OCI-LY7 (cell line): ENCODE measurements around the gene CDKAL1. TPM values are rescaled to one million over a fixed set of nuclear protein-coding genes. Genes with fewer than 3 reads are reported as not detected.
"Not testable (repeated sequence)": the region's sequence is repeated elsewhere in the genome, so short reads cannot be mapped to it uniquely, and the experiment has no call there.

Source experiments
- BruUV-seq: library from RNA; stranded (reverse); fragments of 400-500 nt; replicated peaks from 2 replicates; lab custom pipeline; 2021; lab: Mats Ljungman, UMichigan
- CTCF ChIA-PET: fragments of 300-600 bp; sonication (Branson Sonifier 250); formaldehyde crosslinking; loops from one replicate; lab custom pipeline; 2022; ENCODE audit warnings: antibody characterized with exemption; ENCODE audit not compliant: unreplicated experiment; lab: Charles Lee
- POLR2A ChIA-PET: fragments of 300-600 bp; sonication (Branson Sonifier 250); formaldehyde crosslinking; loops from one replicate; lab custom pipeline; 2022; ENCODE audit warnings: antibody characterized with exemption; lab: Charles Lee
- DNase-seq: peaks from one replicate; pipeline ENCODE4 v3.0.0-alpha.2; 2015; ENCODE audit warnings: low spot score
- H2AFZ ChIP-seq: fragments of 200-600 bp; sonication (generic), shearing (Covaris generic); 2 replicates; pipeline ENCODE4 v1.6.1; 2014; ENCODE audit warnings: mild to moderate bottlenecking, antibody characterized with exemption, low read length, moderate library complexity
- H3K27ac ChIP-seq: fragments of 200-600 bp; sonication (generic); 2 replicates; pipeline ENCODE4 v1.5.1; 2014; ENCODE audit warnings: mixed run types, low read depth, mild to moderate bottlenecking, moderate library complexity, low read length, inconsistent platforms; ENCODE audit not compliant: poor library complexity, severe bottlenecking
- H3K36me3 ChIP-seq: fragments of 200-600 bp; sonication (generic); 2 replicates; pipeline ENCODE4 v1.6.1; 2014; ENCODE audit warnings: mild to moderate bottlenecking, antibody characterized with exemption, low read length, moderate library complexity, mixed read lengths; ENCODE audit not compliant: insufficient read depth
- H3K4me1 ChIP-seq: fragments of 200-600 bp; sonication (generic); 2 replicates; pipeline ENCODE4 v1.5.1; 2014; ENCODE audit warnings: mild to moderate bottlenecking, low read length; ENCODE audit not compliant: insufficient read depth, poor library complexity, severe bottlenecking
- H3K4me2 ChIP-seq: fragments of 200-600 bp; sonication (generic); 2 replicates; pipeline ENCODE4 v1.6.1; 2014; ENCODE audit warnings: mild to moderate bottlenecking, low read length
- H3K4me3 ChIP-seq: fragments of 200-600 bp; sonication (generic); 2 replicates; pipeline ENCODE4 v1.5.1; 2014; ENCODE audit warnings: mild to moderate bottlenecking, low read depth, low read length; ENCODE audit not compliant: poor library complexity, severe bottlenecking
- H3K79me2 ChIP-seq: fragments of 200-600 bp; sonication (generic); 2 replicates; pipeline ENCODE4 v1.6.1; 2016; ENCODE audit warnings: low read depth, mild to moderate bottlenecking, low read length, moderate library complexity, mixed read lengths; ENCODE audit not compliant: insufficient read depth
- H3K9me2 ChIP-seq: fragments of 200-600 bp; sonication (generic); 2 replicates; pipeline ENCODE4 v1.6.1; 2016; ENCODE audit warnings: mild to moderate bottlenecking, low read length, mixed read lengths; ENCODE audit not compliant: insufficient read depth
- H3K9me3 ChIP-seq: fragments of 200-600 bp; sonication (generic); 2 replicates; pipeline ENCODE4 v1.6.1; 2014; ENCODE audit warnings: mild to moderate bottlenecking, mixed run types, low read length, mixed read lengths
- H4K20me1 ChIP-seq: fragments of 200-600 bp; sonication (generic); 2 replicates; pipeline ENCODE4 v1.6.1; 2014; ENCODE audit warnings: mild to moderate bottlenecking, antibody characterized with exemption, low read length, moderate library complexity, mixed read lengths; ENCODE audit not compliant: insufficient read depth
- EZH2phosphoT487 ChIP-seq: fragments of 200-600 bp; sonication (generic); IDR thresholded peaks from 2 replicates; pipeline ENCODE4 v1.6.1; 2018; ENCODE audit warnings: low read depth, borderline replicate concordance, mild to moderate bottlenecking, mixed run types, antibody characterized with exemption, low read length, moderate library complexity, mixed read lengths
- intact Hi-C: fragments of 100-400 bp; cut with micrococcal nuclease; formaldehyde crosslinking; loops from one replicate; pipeline ENCODE4 v1.10.0; 2022; ENCODE audit not compliant: unreplicated experiment
- total RNA-seq, 2 experiments: library from RNA; depleted of rRNA in 1 of 2; stranded (reverse); fragments of >200 nt in 1 of 2; shearing (Covaris generic) in 1 of 2; gene quantifications; 2 replicates each; pipeline ENCODE4 v1.2.3, GENCODE V29; 2014 to 2022
- TF ChIP-seq, protein P1 (sequence below): fragments of 200-600 bp; sonication (generic); conservative IDR thresholded peaks from 2 replicates; pipeline ENCODE4 v1.5.1; 2014; ENCODE audit warnings: mild to moderate bottlenecking, antibody characterized with exemption, low read length, moderate library complexity, mixed read lengths

The CDKAL1 gene
- total RNA-seq, 2 experiments from 2014 or later: 19.9 to 21.1 TPM

DNA sequence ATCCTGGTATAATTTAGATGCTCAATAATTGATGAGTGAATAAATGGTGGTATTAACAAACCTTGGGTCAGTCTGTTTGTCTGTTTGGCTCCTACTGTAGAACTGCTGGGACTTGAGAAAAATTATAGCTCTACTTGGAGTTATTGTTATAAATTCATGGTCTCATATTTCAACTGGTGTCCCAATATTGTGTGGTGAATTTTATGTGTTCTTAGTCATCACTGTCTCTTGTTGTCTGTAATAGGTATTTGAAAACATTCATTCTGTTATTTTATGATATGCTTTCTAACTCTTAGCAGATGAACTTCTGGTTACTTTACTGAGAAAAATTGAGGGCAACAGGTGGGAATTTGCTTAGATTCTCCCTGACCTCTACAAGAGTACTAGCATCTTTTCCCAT, 221.4 kb downstream of the CDKAL1 start:
- no peak overlapping the region for H3K4me3 ChIP-seq
- intact Hi-C loops: no loop called here
- no peak overlapping the region for H3K27ac ChIP-seq
- POLR2A ChIA-PET: no interaction called here
- H3K9me2 ChIP-seq: no peaks in the 10 kb centered on the region
- no peaks in the 10 kb centered on the region for H3K9me3 ChIP-seq
- TF ChIP-seq EZH2phosphoT487: no peak
- TF ChIP-seq, protein P1, sequence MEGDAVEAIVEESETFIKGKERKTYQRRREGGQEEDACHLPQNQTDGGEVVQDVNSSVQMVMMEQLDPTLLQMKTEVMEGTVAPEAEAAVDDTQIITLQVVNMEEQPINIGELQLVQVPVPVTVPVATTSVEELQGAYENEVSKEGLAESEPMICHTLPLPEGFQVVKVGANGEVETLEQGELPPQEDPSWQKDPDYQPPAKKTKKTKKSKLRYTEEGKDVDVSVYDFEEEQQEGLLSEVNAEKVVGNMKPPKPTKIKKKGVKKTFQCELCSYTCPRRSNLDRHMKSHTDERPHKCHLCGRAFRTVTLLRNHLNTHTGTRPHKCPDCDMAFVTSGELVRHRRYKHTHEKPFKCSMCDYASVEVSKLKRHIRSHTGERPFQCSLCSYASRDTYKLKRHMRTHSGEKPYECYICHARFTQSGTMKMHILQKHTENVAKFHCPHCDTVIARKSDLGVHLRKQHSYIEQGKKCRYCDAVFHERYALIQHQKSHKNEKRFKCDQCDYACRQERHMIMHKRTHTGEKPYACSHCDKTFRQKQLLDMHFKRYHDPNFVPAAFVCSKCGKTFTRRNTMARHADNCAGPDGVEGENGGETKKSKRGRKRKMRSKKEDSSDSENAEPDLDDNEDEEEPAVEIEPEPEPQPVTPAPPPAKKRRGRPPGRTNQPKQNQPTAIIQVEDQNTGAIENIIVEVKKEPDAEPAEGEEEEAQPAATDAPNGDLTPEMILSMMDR: no peak
- H3K4me2 ChIP-seq: no peak overlapping the region
- DNase-seq: no peak
- no TSS peak for BruUV-seq
- no peaks in the 10 kb centered on the region for H3K36me3 ChIP-seq
- no peaks in the 10 kb centered on the region for H4K20me1 ChIP-seq
- no peaks in the 10 kb centered on the region for H3K4me1 ChIP-seq
- H3K79me2 ChIP-seq: no peaks in the 10 kb centered on the region
- H2AFZ ChIP-seq: no peak overlapping the region
- CTCF ChIA-PET: no interaction called here

DNA sequence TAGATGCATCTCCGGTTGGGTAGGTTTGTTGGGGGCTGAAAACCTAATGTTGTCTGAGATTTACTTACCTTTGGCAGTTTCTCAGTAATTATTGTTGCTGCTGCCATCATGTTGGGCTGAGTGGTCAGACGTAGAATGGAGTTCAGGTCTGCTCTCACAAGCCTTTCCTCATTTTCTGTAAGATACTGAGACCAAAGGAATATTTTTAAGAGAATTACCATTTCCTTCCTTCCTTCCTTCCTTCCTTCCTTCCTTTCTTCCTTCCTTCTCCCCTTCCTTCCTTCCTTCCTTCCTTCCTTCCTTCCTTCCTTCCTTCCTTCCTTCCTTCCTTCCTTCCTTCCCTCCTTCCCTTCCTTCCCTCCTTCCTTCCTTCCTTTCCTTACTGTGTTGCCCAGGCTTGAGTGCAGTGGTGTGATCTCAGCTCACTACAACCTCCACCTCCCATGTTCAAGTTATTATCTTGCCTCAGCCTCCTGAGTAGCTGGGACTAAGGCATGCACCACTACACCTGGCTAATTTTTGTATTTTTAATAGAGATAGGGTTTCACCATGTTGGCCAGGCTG, 222.4 kb downstream of the CDKAL1 start:
- CTCF ChIA-PET, H3K4me3 ChIP-seq, POLR2A ChIA-PET, H3K27ac ChIP-seq, H4K20me1 ChIP-seq, intact Hi-C loops, H3K9me3 ChIP-seq, H3K4me2 ChIP-seq, DNase-seq, H2AFZ ChIP-seq, H3K79me2 ChIP-seq, H3K4me1 ChIP-seq, H3K36me3 ChIP-seq, H3K9me2 ChIP-seq, BruUV-seq: not testable (repeated sequence)

DNA sequence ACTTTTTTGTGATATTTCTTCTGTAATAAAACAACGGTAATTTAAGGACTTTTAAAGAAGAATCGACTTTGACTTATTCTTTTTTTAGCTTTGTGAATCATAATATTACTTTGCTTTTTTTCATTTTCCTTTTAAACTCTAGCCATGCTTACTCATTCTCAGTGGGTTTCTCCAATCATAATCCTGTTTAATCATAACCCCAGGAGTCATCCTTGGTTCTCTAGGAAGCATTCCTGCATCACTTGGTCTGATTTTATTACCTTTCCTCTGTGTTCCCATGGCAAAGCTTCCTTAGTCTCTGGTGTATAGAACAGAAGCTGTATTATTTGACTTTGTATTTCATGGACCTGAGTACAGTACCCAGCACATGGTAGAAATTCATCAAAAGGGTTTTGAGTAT, 223.5 kb downstream of the CDKAL1 start:
- BruUV-seq: no TSS peak
- H4K20me1 ChIP-seq: no peaks in the 10 kb centered on the region
- H3K9me3 ChIP-seq: no peaks in the 10 kb centered on the region
- DNase-seq: no peak
- H3K4me1 ChIP-seq: no peaks in the 10 kb centered on the region
- H3K4me2 ChIP-seq: no peak overlapping the region
- no peak overlapping the region for H3K4me3 ChIP-seq
- no peaks in the 10 kb centered on the region for H3K36me3 ChIP-seq
- no peak for TF ChIP-seq EZH2phosphoT487
- TF ChIP-seq, protein P1: no peak
- no peak overlapping the region for H2AFZ ChIP-seq
- ChIA-PET POLR2A (interaction anchor here (0.7 kb wide), 1 partner anchor 412 kb away, joined by 4 read pairs; no protein-coding TSS in a partner anchor), CTCF (no interaction called here)
- intact Hi-C loops: no loop called here
- no peak overlapping the region for H3K27ac ChIP-seq
- no peaks in the 10 kb centered on the region for H3K79me2 ChIP-seq
- H3K9me2 ChIP-seq: no peaks in the 10 kb centered on the region; the same call in 1 of the 2 replicates
